Measurements from ENCODE around the gene KCNH2.

GRCh38 chr7:151024435-151025056, 46.4 kb upstream of the KCNH2 start, which contains the start of gene ATG9B:
- TF ChIP-seq CTCF (conservative IDR thresholded peaks at IDR 0.05; ENCODE audit: low read depth, low read length) (no peak), EZH2 (IDR thresholded peaks at IDR 0.05; ENCODE audit: low read length, unreplicated experiment) (no peak)
